Panc1 (cell line): ENCODE results near the gene GIT1. TPM values are rescaled to one million over a fixed set of nuclear protein-coding genes. Genes with fewer than 3 reads are reported as not detected.

Source experiments
- ATAC-seq: fragments of 200-7000 bp; cut with Tn5 transposase; 2 replicates; pipeline ENCODE4 v1.9.1; 2020; ENCODE audit warnings: mild to moderate bottlenecking, moderate library complexity
- BruUV-seq: library from RNA; stranded (reverse); fragments of 400-500 nt; replicated peaks from 2 replicates; lab custom pipeline; 2021; lab: Mats Ljungman, UMichigan
- CTCF ChIA-PET: fragments of 300-600 bp; sonication (Branson Sonifier 250); formaldehyde crosslinking; loops from one replicate; lab custom pipeline; 2022; ENCODE audit warnings: antibody characterized with exemption; lab: Charles Lee
- POLR2A ChIA-PET: fragments of 300-600 bp; sonication (Branson Sonifier 250); formaldehyde crosslinking; loops from one replicate; lab custom pipeline; 2022; ENCODE audit warnings: antibody characterized with exemption; lab: Charles Lee
- DNase-seq: peaks from one replicate; pipeline ENCODE4 v3.0.0-alpha.2; 2010; ENCODE audit warnings: low read depth, low spot score
- H3K27ac ChIP-seq: 2 replicates; pipeline ENCODE4 v1.5.1; 2011; ENCODE audit warnings: mild to moderate bottlenecking, low read length, inconsistent platforms
- H3K27me3 ChIP-seq: fragments of 200-500 bp; sonication (Bioruptor generic); 2 replicates; pipeline ENCODE4 v1.6.0; 2014; ENCODE audit warnings: low read length, inconsistent platforms; ENCODE audit not compliant: control insufficient read depth, insufficient read depth
- H3K36me3 ChIP-seq: fragments of 200-500 bp; sonication (Bioruptor generic); 2 replicates; pipeline ENCODE4 v1.5.1; 2014; ENCODE audit warnings: inconsistent platforms, mild to moderate bottlenecking, low read length, moderate library complexity; ENCODE audit not compliant: control insufficient read depth, insufficient read depth
- H3K4me1 ChIP-seq: 2 replicates; pipeline ENCODE4 v1.5.1; 2011; ENCODE audit warnings: inconsistent platforms, mild to moderate bottlenecking, low read length, moderate library complexity; ENCODE audit not compliant: control insufficient read depth, insufficient read depth
- H3K4me3 ChIP-seq, 2 experiments: 2 replicates each; pipeline ENCODE4 v1.5.1; 2011 to 2012; ENCODE audit warnings: low read depth in 2 of 2, low read length in 2 of 2, mild to moderate bottlenecking in 2 of 2, inconsistent platforms in 1 of 2, moderate library complexity in 1 of 2
- H3K9me3 ChIP-seq: fragments of 200-500 bp; sonication (Bioruptor generic); 2 replicates; pipeline ENCODE4 v1.5.1; 2014; ENCODE audit warnings: low read depth, mild to moderate bottlenecking, inconsistent platforms, low read length, moderate library complexity; ENCODE audit not compliant: control insufficient read depth, insufficient read depth
- POLR2AphosphoS5 ChIP-seq: IDR thresholded peaks from 2 replicates; pipeline ENCODE4 v1.6.1; 2012; ENCODE audit warnings: mild to moderate bottlenecking, low read depth, low read length, moderate library complexity
- SIN3A ChIP-seq: IDR thresholded peaks from 2 replicates; pipeline ENCODE4 v1.6.1; 2012; ENCODE audit warnings: low read depth, mild to moderate bottlenecking, low read length, moderate library complexity, borderline replicate concordance; ENCODE audit not compliant: insufficient read depth
- TCF7L2 ChIP-seq: IDR thresholded peaks from 2 replicates; pipeline ENCODE4 v1.6.1; 2011; ENCODE audit warnings: mild to moderate bottlenecking, low read depth, low read length, inconsistent platforms
- in situ Hi-C: cut with HindIII; loops from 2 replicates; pipeline ENCODE4 v1.10.0; 2016; ENCODE audit warnings: low sequenced_read_pairs, low pct_unique_long_range_greater_than_20kb
- intact Hi-C: fragments of 100-400 bp; cut with micrococcal nuclease; formaldehyde crosslinking; loops from one replicate; pipeline ENCODE4 v1.10.0; 2022; ENCODE audit not compliant: unreplicated experiment
- total RNA-seq: library from RNA; stranded (reverse); gene quantifications from one replicate; pipeline ENCODE4 v1.2.1, GENCODE V29; 2021; ENCODE audit not compliant: unreplicated experiment
- TF ChIP-seq, protein P1 (sequence below), 2 experiments: IDR thresholded peaks; 2 replicates each; pipeline ENCODE4 v1.6.1; 2011 to 2012; ENCODE audit warnings: low read depth in 2 of 2, control low read depth in 1 of 2, low read length in 1 of 2, mild to moderate bottlenecking in 1 of 2, moderate library complexity in 1 of 2; ENCODE audit not compliant: insufficient read depth in 1 of 2
- TF ChIP-seq, protein P2 (sequence below): fragments of 450-650 bp; IDR thresholded peaks from 2 replicates; pipeline ENCODE4 v1.5.1; 2017; ENCODE audit warnings: mild to moderate bottlenecking

Gene GIT1
- total RNA-seq, 1 experiment from 2014 or later, result 94.6 TPM

DNA sequence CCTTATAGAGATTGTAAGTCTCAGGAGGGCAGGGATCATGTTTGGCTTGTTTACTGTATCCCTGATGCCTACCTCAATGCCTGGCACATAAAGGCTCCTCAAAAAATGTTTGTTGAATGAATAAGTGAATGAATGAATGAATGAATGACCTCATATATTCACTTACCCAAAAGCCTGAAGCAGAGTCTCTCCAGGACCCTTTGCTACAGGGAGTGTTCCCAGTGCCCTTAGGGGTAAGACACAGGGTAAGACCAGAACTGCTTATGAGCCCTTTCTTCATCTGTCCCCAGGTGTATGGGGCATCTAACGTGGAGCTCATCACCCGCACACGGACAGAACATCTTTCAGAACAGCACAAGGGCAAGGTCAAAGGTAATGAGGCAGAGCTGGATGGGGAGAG, 20.9 kb upstream of the GIT1 start:
- ChIA-PET POLR2A (no interaction called here), CTCF (no interaction called here)
- intact Hi-C loops, result no loop called here
- Histone ChIP-seq H3K4me1 (peaks cover 13% of the 10 kb centered on the region), H3K9me3 (no peaks in the 10 kb centered on the region), H3K36me3 (no peaks in the 10 kb centered on the region), H3K27me3 (no peaks in the 10 kb centered on the region), H3K27ac (no peak overlapping the region), H3K4me3 (no peak overlapping the region)
- BruUV-seq, result no TSS peak
- in situ Hi-C loops, result no loop called here
- ATAC-seq, result no peak
- DNase-seq, result no peak
- TF ChIP-seq, protein P1, sequence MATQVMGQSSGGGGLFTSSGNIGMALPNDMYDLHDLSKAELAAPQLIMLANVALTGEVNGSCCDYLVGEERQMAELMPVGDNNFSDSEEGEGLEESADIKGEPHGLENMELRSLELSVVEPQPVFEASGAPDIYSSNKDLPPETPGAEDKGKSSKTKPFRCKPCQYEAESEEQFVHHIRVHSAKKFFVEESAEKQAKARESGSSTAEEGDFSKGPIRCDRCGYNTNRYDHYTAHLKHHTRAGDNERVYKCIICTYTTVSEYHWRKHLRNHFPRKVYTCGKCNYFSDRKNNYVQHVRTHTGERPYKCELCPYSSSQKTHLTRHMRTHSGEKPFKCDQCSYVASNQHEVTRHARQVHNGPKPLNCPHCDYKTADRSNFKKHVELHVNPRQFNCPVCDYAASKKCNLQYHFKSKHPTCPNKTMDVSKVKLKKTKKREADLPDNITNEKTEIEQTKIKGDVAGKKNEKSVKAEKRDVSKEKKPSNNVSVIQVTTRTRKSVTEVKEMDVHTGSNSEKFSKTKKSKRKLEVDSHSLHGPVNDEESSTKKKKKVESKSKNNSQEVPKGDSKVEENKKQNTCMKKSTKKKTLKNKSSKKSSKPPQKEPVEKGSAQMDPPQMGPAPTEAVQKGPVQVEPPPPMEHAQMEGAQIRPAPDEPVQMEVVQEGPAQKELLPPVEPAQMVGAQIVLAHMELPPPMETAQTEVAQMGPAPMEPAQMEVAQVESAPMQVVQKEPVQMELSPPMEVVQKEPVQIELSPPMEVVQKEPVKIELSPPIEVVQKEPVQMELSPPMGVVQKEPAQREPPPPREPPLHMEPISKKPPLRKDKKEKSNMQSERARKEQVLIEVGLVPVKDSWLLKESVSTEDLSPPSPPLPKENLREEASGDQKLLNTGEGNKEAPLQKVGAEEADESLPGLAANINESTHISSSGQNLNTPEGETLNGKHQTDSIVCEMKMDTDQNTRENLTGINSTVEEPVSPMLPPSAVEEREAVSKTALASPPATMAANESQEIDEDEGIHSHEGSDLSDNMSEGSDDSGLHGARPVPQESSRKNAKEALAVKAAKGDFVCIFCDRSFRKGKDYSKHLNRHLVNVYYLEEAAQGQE (IDR thresholded peaks at IDR 0.05; ENCODE audit: insufficient read depth in 1 of 2, low read depth in 2 of 2, low read length in 1 of 2), result no peak
- TF ChIP-seq POLR2AphosphoS5 (no peak), TCF7L2 (no peak)

DNA sequence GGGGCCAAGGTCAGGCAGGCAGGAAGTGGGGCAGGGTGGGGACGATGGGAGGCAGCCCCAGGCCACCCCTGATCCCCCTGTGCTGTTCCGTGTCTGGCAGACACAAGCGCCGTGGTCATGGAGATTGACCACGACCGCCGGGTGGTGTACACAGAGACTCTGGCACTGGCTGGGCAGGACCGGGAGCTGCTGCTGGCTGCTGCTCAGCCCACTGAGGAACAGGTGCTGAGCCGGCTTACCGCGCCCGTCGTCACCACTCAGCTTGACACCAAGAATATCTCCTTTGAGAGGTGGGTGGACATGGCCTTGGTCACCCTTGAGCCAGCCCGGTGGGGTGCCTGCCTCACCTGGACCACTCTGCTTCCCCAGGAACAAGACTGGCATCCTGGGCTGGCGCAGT, 19.5 kb upstream of the GIT1 start:
- BruUV-seq, result no TSS peak
- no peaks in the 10 kb centered on the region for H3K4me1 ChIP-seq
- in situ Hi-C loops (no loop called here), intact Hi-C loops (no loop called here)
- H3K36me3 ChIP-seq, result no peaks in the 10 kb centered on the region
- H3K9me3 ChIP-seq, result no peaks in the 10 kb centered on the region
- ChIA-PET POLR2A (no interaction called here), CTCF (interaction anchor here (0.6 to 0.7 kb wide), 3 partner anchors 8 to 666 kb away, joined by 3 to 4 read pairs (median 3); no protein-coding TSS in a partner anchor)
- TF ChIP-seq, protein P2, sequence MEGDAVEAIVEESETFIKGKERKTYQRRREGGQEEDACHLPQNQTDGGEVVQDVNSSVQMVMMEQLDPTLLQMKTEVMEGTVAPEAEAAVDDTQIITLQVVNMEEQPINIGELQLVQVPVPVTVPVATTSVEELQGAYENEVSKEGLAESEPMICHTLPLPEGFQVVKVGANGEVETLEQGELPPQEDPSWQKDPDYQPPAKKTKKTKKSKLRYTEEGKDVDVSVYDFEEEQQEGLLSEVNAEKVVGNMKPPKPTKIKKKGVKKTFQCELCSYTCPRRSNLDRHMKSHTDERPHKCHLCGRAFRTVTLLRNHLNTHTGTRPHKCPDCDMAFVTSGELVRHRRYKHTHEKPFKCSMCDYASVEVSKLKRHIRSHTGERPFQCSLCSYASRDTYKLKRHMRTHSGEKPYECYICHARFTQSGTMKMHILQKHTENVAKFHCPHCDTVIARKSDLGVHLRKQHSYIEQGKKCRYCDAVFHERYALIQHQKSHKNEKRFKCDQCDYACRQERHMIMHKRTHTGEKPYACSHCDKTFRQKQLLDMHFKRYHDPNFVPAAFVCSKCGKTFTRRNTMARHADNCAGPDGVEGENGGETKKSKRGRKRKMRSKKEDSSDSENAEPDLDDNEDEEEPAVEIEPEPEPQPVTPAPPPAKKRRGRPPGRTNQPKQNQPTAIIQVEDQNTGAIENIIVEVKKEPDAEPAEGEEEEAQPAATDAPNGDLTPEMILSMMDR, result no peak
- TF ChIP-seq, protein P1 (IDR thresholded peaks at IDR 0.05; ENCODE audit: insufficient read depth in 1 of 2, low read depth in 2 of 2, low read length in 1 of 2), result no peak
- TF ChIP-seq TCF7L2 (no peak), POLR2AphosphoS5 (no peak), SIN3A (no peak)
- H3K27ac ChIP-seq, result no peak overlapping the region
- H3K4me3 ChIP-seq, result no peak overlapping the region
- no peak for DNase-seq
- no peaks in the 10 kb centered on the region for H3K27me3 ChIP-seq
- ATAC-seq, result no peak
